Lower lobe of right lung (tissue), 2 donors: ENCODE data around the gene SYNM. TPM values are rescaled to one million over a fixed set of nuclear protein-coding genes. Genes with fewer than 3 reads are reported as not detected.
"Not testable (repeated sequence)": the region's sequence is repeated elsewhere in the genome, so short reads cannot be mapped to it uniquely, and the experiment has no call there.

Experiments
- ATAC-seq, 2 donors: fragments of 200-7000 bp; cut with Tn5 transposase; one replicate each; pipeline ENCODE4 v1.9.1; 2020 to 2022; ENCODE audit warnings: mild to moderate bottlenecking in 2 of 2, moderate library complexity in 2 of 2
- DNase-seq: peaks from one replicate; pipeline ENCODE4 v3.0.0-alpha.2; 2020
- H3K27ac ChIP-seq: fragments of 200-600 bp; one replicate; pipeline ENCODE4 v1.8.0; 2022
- H3K27me3 ChIP-seq: fragments of 200-600 bp; one replicate; pipeline ENCODE4 v1.8.0; 2022; ENCODE audit warnings: low read depth
- H3K36me3 ChIP-seq: fragments of 200-600 bp; one replicate; pipeline ENCODE4 v1.8.0; 2022; ENCODE audit warnings: mild to moderate bottlenecking
- H3K4me1 ChIP-seq: fragments of 200-600 bp; one replicate; pipeline ENCODE4 v1.8.0; 2022
- H3K4me3 ChIP-seq: fragments of 200-600 bp; one replicate; pipeline ENCODE4 v1.8.0; 2022; ENCODE audit warnings: mild to moderate bottlenecking
- H3K9me3 ChIP-seq: fragments of 200-600 bp; one replicate; pipeline ENCODE4 v1.8.0; 2022
- intact Hi-C: fragments of 100-400 bp; cut with DNase I; formaldehyde crosslinking; loops from one replicate; pipeline ENCODE4 v1.11.0; 2022
- total RNA-seq: library from RNA; stranded (reverse); fragmentation: NEBNext Ultra II Directional; extraction: Animal tissue kit (Norgen Biotek cat#: 25700); gene quantifications from one replicate; pipeline ENCODE4 v1.2.1, GENCODE V29; 2021
- TF ChIP-seq, protein P1 (sequence below): fragments of 200-600 bp; IDR thresholded peaks from one replicate; pipeline ENCODE4 v1.8.0; 2022; ENCODE audit warnings: antibody characterized with exemption, mild to moderate bottlenecking
- donor health status: DM: no; HTN: yes; CAD: no; lungs with severe emphysema.

Gene SYNM
- total RNA-seq, 1 donor from 2014 or later: 26.8 TPM

GRCh38 chr15:99071091-99071680 is 33.7 kb upstream of the SYNM start:
- no peaks in the 10 kb centered on the region for H3K4me1 ChIP-seq
- H3K27ac ChIP-seq: no peak overlapping the region
- intact Hi-C loops: no loop called here
- no peaks in the 10 kb centered on the region for H3K27me3 ChIP-seq
- H3K4me3 ChIP-seq: no peak overlapping the region
- DNase-seq (no peak), ATAC-seq (no peak)
- H3K9me3 ChIP-seq: no peaks in the 10 kb centered on the region
- TF ChIP-seq, protein P1, sequence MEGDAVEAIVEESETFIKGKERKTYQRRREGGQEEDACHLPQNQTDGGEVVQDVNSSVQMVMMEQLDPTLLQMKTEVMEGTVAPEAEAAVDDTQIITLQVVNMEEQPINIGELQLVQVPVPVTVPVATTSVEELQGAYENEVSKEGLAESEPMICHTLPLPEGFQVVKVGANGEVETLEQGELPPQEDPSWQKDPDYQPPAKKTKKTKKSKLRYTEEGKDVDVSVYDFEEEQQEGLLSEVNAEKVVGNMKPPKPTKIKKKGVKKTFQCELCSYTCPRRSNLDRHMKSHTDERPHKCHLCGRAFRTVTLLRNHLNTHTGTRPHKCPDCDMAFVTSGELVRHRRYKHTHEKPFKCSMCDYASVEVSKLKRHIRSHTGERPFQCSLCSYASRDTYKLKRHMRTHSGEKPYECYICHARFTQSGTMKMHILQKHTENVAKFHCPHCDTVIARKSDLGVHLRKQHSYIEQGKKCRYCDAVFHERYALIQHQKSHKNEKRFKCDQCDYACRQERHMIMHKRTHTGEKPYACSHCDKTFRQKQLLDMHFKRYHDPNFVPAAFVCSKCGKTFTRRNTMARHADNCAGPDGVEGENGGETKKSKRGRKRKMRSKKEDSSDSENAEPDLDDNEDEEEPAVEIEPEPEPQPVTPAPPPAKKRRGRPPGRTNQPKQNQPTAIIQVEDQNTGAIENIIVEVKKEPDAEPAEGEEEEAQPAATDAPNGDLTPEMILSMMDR: no peak
- H3K36me3 ChIP-seq: no peaks in the 10 kb centered on the region

DNA sequence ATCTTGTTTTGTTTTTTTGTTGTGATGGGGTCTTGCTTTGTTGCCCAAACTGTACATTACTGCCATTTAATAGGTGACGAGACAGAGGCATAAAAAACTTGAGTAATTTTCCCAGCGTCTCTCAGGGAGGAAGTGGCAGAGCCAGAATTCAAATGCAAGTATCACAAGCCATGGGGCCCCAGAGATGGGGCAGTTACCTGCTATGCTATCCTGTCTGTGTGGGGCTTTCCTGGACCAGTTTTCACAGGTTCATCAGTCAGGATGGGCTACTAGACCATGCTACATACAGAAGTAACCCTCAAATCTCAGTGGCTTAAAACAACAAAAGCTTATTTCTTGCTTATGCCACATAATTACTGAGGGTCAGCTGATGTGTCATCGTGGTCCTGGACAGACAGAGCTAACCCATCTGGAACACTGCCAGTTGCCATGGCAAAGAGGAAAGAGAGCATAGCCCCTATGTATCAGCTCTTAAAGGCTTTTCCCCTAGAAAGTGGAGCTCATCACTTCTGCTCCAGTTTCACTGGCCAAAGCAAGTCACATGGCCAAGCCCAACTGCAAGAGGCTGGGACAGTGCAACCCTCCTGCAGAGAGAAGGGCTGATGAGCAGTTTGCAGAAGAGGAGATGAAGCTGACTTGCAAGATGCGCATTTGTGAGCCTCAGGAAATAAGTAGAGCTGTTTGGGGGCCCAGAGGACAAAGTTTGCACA is 31.7 kb upstream of the SYNM start:
- no peak for DNase-seq
- no peaks in the 10 kb centered on the region for H3K9me3 ChIP-seq
- H3K27me3 ChIP-seq: no peaks in the 10 kb centered on the region
- no peak overlapping the region for H3K4me3 ChIP-seq
- intact Hi-C loops: no loop called here
- TF ChIP-seq, protein P1: no peak
- no peak for ATAC-seq
- H3K27ac ChIP-seq: no peak overlapping the region
- H3K36me3 ChIP-seq: no peaks in the 10 kb centered on the region
- no peaks in the 10 kb centered on the region for H3K4me1 ChIP-seq

DNA sequence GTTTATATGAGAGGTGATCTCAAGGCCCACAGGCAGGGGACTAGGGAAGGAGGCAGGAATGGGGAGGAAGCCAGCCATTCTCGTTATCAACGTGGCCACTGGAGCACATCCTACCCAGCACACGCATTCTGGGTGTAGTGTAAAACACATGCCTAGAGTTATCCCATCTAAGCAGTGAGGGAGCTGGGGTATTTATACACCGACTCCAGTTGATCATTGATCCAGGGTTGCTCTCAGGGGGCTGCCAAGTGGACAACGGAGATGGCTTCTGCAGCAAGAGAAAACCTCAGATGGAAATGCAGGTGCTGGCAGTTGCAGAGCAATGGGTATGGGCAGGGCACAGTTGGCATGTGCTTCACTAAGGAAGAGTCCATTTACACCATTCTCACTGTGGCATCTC is 30.4 kb upstream of the SYNM start:
- no peak overlapping the region for H3K4me3 ChIP-seq
- ATAC-seq (no peak), DNase-seq (no peak)
- no peaks in the 10 kb centered on the region for H3K9me3 ChIP-seq
- intact Hi-C loops: no loop called here
- H3K27ac ChIP-seq: no peak overlapping the region
- H3K36me3 ChIP-seq: no peaks in the 10 kb centered on the region
- no peaks in the 10 kb centered on the region for H3K27me3 ChIP-seq
- H3K4me1 ChIP-seq: no peaks in the 10 kb centered on the region
- TF ChIP-seq, protein P1: no peak

- H3K27ac ChIP-seq, H3K27me3 ChIP-seq, H3K36me3 ChIP-seq, H3K9me3 ChIP-seq, H3K4me3 ChIP-seq, ATAC-seq, intact Hi-C loops, H3K4me1 ChIP-seq, DNase-seq: not testable (repeated sequence)
These were observed 29.7 kb upstream of the SYNM start for GRCh38 chr15:99075059-99075652.

DNA sequence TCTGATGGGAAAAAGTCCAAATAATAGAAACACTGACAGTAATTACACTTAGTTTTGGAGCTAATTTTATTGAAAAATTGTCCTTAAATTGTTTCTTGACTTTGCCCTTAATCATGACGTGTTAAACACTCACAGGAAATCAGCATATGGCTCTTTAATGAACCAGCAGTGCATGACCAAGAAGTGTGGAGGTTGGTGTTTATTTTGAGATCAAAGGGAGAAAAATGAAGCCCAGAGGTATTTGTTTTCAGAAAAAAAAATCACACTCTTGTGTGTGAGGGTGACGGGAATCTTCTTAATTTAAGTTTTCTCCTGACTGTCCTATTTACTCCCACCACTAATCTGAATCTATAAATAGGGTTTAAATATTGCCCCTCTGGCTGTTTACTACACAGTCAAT is 28.8 kb upstream of the SYNM start:
- H3K9me3 ChIP-seq: no peaks in the 10 kb centered on the region
- no peaks in the 10 kb centered on the region for H3K36me3 ChIP-seq
- ATAC-seq: no peak
- H3K4me1 ChIP-seq: no peaks in the 10 kb centered on the region
- TF ChIP-seq, protein P1: no peak
- H3K4me3 ChIP-seq: no peak overlapping the region
- intact Hi-C loops: no loop called here
- no peak for DNase-seq
- no peak overlapping the region for H3K27ac ChIP-seq
- no peaks in the 10 kb centered on the region for H3K27me3 ChIP-seq
